GM19035 (cell line): ENCODE measurements around the gene LTBP3.

ENCODE experiments used
- ATAC-seq: cut with Tn5 transposase; IDR thresholded peaks from one replicate; pipeline ENCODE4 v1.9.1; 2021; ENCODE audit not compliant: unreplicated experiment

The LTBP3 gene

DNA sequence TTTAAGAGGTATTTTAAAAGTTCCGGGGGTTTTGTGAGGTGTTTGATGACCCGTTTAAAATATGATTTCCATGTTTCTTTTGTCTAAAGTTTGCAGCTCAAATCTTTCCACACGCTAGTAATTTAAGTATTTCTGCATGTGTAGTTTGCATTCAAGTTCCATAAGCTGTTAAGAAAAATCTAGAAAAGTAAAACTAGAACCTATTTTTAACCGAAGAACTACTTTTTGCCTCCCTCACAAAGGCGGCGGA is 59.5 kb downstream of the LTBP3 start:
- ATAC-seq, result no peak

DNA sequence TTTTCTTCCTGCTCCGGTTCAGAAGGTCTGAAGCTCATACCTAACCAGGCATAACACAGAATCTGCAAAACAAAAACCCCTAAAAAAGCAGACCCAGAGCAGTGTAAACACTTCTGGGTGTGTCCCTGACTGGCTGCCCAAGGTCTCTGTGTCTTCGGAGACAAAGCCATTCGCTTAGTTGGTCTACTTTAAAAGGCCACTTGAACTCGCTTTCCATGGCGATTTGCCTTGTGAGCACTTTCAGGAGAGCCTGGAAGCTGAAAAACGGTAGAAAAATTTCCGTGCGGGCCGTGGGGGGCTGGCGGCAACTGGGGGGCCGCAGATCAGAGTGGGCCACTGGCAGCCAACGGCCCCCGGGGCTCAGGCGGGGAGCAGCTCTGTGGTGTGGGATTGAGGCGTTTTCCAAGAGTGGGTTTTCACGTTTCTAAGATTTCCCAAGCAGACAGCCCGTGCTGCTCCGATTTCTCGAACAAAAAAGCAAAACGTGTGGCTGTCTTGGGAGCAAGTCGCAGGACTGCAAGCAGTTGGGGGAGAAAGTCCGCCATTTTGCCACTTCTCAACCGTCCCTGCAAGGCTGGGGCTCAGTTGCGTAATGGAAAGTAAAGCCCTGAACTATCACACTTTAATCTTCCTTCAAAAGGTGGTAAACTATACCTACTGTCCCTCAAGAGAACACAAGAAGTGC is 60.0 kb downstream of the LTBP3 start:
- ATAC-seq, result no peak

DNA sequence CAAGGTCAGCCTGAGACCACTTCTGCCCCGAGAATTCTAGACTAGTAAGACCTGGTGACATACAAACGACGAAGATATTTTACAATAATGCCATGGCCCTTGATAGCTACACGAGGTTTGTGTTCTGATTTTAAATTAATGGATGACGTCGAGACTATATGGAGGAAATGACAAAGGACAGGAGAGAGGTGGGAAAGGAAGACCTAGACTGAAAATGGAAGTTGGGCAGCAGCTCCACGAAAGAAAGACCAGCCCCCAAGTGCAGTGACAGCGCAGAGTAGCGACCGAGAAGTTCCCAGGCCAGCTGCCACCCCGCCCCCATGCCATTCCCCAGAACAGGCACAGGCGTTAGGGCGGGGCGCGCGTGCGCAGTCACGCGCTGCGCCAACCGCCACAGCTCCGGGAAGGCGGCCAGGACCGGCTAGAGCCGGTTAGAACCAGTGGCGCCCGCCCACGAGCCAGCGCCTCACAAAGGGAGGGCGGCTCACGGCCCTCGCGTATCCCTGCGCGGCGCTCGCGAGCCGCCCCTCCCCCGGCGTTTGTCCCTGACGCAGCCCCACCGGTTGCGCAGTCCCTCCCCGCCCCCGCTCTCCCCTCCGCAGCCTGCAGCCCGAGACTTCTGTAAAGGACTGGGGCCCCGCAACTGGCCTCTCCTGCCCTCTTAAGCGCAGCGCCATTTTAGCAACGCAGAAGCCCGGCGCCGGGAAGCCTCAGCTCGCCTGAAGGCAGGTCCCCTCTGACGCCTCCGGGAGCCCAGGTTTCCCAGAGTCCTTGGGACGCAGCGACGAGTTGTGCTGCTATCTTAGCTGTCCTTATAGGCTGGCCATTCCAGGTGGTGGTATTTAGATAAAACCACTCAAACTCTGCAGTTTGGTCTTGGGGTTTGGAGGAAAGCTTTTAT is 60.8 kb downstream of the LTBP3 start:
- peak; percentile 68 for ATAC-seq

DNA sequence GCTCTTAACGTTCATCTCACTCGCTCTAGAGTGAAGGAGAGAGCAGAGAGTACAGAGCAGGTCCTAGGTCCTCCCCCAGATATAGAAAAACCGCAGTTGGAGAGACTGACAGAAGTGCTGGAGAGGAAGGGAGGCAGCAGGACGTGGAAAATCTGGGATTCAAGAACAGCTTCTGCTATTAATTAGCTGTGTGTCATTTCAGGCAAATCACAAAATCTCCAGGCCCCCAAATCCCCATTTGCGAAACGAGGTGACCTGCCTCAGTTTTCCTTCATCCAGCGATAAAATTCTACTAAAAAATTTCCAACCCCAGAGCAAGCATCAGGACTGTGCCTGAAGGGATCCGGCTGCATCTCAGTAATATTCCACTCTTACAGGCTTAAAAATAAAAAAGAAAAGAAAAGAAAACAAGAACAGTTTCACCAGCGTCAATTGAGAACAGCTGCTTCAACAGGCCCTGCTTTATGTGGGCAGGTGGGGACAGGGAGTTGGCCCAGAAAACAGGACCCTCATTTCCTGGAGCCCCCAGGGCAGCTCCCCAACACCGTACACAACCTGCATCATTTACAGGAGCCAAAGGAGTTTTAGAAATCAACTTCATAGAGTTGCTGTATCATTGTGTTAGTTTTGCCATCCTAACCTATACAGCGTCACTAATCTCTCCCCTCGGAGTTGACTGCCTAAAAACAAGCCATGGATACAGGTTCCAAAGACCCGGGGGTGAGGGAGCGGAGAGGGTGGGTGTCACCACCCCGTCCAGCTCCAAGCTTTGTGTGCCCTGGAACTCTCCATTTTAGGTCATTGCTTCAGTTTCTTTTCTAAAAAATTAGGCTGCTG is 61.6 kb downstream of the LTBP3 start:
- ATAC-seq, result peak; percentile 0

DNA sequence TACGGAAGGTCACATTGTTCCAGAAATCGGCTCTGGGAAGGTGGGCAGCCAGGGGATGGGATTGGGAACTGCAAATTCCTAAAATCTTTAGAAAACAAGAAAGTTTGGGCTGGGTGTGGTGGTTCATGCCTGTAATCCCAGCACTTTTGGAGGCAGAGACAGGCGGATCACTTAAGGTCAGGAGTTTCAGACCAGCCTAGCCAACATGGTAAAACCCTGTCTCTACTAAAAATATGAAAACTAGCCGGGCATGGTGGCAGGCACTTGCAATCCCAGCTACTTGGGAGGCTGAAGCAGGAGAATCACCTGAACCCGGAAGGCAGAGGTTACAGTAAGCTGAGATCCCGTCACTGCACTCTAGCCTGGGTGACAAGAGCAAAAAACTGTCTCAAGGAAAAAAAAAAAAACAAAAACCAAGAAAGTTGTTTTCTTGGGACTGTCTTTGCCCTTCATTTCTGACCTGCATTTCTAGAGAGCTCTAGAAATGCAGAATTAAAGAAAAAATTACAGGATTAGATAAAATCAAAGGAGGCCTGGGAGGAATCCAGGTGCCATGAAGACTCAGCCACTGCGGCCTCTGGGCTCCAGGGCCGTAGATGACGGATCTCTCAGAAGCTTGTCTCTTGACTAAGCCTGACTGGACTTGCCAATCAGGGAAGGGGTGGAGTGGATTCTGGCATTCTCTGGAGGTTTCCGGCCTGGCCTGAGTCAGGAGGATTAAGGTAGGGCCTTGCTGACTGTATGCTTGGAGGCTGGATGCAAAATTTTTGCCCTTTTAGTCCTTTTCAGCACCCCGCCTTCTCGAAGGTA is 64.6 kb downstream of the LTBP3 start:
- ATAC-seq, result no peak

DNA sequence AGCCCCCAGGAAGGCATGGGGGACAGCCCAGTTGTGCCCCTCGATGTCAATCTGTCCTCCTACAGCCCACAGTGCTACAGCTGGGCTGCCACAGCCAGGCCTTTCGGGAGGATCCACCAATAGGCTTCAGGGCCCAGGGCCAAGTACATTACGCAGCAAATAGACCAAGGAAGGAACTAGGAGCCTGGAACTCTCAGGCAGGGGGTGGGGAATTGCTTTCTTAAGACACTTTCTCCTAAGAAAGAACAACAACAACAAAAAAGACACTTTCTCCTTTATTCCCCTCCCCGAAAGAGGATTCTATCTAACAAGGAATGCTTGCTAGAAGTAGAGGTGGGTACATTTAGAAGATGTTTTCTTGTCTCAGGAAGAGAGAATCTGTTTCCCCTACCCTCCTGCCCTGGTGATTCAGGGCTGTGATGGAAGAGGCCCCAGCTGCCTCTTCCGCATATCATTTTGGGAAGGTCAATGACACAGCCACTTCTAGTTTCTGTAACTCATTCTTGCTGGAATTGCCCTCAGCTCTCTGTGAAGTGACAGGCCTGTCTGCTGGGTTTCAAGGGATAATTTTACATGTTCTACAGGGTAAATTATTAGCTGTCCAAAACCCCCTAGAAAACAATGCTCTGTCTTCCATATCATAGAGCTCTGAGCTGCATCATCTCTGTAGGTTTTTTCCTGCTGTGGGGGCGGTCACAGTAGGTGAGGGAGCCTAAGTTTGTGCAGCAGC is 65.4 kb downstream of the LTBP3 start:
- ATAC-seq, result no peak

DNA sequence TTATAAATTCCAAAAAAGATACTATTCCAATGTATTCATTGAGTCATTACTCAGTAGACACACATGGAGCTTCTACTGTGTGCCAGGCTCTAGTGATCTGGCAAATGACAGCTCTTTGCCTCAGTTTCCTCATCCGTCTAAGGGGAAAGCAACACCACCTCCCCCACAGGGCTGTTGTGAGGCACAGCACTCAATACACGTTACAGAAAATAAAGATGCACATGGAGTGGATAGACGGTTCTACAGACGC is 65.8 kb downstream of the LTBP3 start:
- ATAC-seq, result no peak

DNA sequence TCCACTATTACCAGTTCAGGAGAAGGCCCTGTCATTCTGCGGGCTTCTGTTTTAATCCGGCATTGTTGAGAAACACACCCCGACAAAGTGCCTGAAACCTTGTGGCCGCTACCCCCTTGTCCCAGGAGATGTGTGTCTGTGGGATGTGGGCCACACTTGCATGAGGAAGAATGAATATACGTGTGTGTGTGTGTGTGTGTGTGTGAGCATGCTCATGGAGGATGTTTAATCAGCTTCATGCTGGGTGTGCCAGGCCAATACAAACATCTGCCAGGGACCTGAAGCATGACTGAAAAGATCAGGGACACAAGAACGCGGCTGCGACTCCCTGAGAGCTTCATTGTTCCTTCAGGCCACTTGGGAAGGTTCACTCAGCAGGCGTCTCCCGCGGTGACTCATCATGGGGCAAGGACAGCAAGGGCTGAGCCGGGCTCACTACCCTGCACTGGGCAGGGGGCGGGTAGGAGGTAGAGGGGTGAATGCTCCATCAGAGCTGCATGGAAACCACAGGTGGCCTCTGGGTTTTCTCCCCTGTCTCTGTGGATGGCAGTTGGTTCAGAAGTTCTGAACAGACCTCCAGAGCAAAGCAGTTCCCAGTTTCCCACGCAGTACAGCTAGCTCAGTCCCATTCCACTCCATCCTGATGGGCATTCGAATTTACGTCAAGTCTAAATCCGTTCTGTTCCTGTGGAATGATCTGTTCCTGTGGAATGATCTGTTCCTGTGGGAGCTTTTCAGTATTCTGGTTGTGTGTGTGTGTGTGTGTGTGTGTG is 66.4 kb downstream of the LTBP3 start:
- no peak for ATAC-seq

DNA sequence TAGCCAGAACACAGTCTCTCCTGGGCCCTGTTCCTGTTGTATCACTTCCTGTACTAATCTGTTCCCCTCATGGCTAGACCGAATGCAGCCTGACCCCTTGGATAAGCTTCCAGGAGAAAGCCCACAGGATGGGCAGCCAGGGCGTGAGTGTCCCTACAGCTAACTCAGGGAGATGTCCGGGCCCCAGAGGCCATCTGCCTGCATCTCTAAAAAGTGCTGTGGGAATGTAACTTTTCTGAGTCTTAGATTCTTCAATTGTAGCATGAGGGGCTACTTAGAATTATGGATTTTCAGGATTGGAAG is 67.0 kb downstream of the LTBP3 start:
- ATAC-seq, result no peak

DNA sequence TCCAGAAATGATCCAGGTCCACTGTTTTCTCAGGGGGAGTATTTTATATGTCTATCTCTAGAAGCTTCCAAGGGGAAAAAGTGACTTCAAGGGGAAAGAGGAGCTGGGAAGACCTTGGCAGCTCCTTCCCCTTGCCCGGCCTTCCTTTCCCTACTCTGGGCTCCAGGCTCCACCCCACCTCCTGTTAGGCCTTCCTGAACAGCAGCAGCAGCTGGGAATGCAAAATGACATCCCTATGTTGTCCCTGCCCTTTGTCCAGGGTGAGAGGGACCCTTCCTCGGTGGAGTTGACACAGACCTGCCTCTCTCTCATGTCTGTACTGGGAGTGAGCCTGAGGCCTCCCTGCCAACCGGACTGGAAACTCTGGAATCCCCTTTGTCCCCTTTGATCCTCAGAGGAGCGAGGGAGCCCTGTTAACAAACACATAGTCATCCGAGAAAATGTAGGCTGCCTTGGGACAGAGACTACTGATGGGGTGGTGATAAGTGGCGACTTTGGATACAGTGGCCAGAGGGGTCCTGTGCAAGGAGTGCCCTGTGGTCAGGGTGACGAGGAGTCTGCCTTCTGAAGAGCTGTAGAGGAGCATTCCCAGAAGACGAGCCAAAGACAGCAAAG is 68.3 kb downstream of the LTBP3 start:
- ATAC-seq, result no peak

DNA sequence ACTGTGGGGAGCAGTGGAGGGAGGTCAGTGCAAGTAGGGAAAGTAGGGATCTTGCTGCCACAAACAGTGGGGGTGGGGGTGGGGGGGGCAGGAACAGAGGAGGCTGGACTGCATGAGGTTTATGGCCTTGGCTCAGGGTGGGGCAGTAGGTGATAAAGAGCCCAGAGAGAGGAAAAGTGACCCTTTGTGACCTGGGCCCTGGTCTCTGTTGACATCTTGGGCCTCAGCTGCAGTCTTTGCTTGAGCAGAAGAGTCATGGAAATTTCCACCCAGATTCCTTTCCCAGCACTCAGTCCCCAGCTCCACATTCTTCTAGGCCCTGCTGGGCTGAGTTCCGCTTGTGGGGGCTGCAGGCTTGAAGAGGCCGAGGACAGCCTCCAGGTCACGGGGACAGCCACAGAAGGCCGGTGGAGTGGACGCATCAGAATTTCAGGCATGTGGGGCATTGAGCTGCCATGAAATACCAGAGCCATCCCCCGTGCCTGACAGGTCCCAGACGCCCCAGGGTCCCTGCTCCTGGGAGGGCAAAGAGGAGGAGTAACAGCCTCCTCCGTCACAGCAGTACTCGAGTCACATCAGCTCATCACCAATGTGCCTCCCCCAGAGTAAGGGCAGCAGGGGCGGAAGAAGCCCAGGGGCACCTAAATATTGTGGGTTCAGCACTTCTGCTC is 69.0 kb downstream of the LTBP3 start:
- no peak for ATAC-seq
